ENCODE measurements around the gene NOL7. TPM values are rescaled to one million over a fixed set of nuclear protein-coding genes. Genes with fewer than 3 reads are reported as not detected.

Gene NOL7
- total and polyA plus RNA-seq, 2 of the 13 experiments (the other 11 are each of a cell fraction or from before 2014, with no cell fraction given): 37.8 to 186 TPM

DNA sequence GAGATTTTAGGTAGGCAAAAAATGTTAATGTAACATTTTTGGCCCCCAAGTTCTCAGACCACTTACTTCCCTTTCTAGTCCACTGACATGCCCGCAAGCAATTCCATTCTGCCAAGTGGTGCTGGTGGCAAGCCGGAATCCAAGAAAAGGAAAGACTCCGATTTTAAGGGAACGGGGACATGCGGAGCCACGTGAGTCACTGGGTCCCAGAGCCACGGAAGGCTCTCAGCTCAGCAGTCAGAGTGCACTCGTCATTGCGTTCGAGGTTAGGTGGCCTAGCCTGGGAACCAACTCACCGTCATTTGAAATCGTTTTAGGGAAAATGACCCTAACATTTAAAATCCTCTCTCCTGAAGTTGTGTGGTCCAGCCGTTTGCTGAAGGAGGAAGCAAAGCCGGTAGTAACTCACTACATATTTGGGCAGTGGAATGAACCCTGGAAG, 41.4 kb upstream of the NOL7 start (continued):
- TF ChIP-seq, protein P1, sequence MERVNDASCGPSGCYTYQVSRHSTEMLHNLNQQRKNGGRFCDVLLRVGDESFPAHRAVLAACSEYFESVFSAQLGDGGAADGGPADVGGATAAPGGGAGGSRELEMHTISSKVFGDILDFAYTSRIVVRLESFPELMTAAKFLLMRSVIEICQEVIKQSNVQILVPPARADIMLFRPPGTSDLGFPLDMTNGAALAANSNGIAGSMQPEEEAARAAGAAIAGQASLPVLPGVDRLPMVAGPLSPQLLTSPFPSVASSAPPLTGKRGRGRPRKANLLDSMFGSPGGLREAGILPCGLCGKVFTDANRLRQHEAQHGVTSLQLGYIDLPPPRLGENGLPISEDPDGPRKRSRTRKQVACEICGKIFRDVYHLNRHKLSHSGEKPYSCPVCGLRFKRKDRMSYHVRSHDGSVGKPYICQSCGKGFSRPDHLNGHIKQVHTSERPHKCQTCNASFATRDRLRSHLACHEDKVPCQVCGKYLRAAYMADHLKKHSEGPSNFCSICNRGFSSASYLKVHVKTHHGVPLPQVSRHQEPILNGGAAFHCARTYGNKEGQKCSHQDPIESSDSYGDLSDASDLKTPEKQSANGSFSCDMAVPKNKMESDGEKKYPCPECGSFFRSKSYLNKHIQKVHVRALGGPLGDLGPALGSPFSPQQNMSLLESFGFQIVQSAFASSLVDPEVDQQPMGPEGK (CRISPR knock-in tag; IDR thresholded peaks at IDR 0.05): no peak
- TF ChIP-seq ZFP36 (IDR thresholded peaks at IDR 0.05; ENCODE audit: borderline replicate concordance, low read depth, low read length, partially characterized antibody) (no peak), HES4 (CRISPR knock-in tag; IDR thresholded peaks at IDR 0.05; ENCODE audit: borderline replicate concordance) (no peak), GATA4 (IDR thresholded peaks at IDR 0.05; ENCODE audit: borderline replicate concordance, low read depth) (no peak), ZNF563 (CRISPR knock-in tag; IDR thresholded peaks at IDR 0.05) (0 out of 2 replicates have a peak, but pooled peaks have one; percentile 0), TBX2 (CRISPR knock-in tag; IDR thresholded peaks at IDR 0.05; ENCODE audit: borderline replicate concordance) (no peak), MED13 (CRISPR knock-in tag; IDR thresholded peaks at IDR 0.05) (no peak), MTF1 (CRISPR knock-in tag; IDR thresholded peaks at IDR 0.05) (no peak), SNAI1 (CRISPR knock-in tag; IDR thresholded peaks at IDR 0.05; ENCODE audit: borderline replicate concordance) (no peak), ZNF546 (CRISPR knock-in tag; conservative IDR thresholded peaks at IDR 0.05) (no peak), CBFB (CRISPR knock-in tag; IDR thresholded peaks at IDR 0.05) (no peak), SIX4 (CRISPR knock-in tag; IDR thresholded peaks at IDR 0.05) (no peak), ZNF605 (CRISPR knock-in tag; IDR thresholded peaks at IDR 0.05) (no peak; the same call in 1 of the 2 replicates)
- TF ChIP-seq, protein P2, sequence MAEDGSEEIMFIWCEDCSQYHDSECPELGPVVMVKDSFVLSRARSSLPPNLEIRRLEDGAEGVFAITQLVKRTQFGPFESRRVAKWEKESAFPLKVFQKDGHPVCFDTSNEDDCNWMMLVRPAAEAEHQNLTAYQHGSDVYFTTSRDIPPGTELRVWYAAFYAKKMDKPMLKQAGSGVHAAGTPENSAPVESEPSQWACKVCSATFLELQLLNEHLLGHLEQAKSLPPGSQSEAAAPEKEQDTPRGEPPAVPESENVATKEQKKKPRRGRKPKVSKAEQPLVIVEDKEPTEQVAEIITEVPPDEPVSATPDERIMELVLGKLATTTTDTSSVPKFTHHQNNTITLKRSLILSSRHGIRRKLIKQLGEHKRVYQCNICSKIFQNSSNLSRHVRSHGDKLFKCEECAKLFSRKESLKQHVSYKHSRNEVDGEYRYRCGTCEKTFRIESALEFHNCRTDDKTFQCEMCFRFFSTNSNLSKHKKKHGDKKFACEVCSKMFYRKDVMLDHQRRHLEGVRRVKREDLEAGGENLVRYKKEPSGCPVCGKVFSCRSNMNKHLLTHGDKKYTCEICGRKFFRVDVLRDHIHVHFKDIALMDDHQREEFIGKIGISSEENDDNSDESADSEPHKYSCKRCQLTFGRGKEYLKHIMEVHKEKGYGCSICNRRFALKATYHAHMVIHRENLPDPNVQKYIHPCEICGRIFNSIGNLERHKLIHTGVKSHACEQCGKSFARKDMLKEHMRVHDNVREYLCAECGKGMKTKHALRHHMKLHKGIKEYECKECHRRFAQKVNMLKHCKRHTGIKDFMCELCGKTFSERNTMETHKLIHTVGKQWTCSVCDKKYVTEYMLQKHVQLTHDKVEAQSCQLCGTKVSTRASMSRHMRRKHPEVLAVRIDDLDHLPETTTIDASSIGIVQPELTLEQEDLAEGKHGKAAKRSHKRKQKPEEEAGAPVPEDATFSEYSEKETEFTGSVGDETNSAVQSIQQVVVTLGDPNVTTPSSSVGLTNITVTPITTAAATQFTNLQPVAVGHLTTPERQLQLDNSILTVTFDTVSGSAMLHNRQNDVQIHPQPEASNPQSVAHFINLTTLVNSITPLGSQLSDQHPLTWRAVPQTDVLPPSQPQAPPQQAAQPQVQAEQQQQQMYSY (CRISPR knock-in tag; IDR thresholded peaks at IDR 0.05): no peak
- TF ChIP-seq, protein P3, sequence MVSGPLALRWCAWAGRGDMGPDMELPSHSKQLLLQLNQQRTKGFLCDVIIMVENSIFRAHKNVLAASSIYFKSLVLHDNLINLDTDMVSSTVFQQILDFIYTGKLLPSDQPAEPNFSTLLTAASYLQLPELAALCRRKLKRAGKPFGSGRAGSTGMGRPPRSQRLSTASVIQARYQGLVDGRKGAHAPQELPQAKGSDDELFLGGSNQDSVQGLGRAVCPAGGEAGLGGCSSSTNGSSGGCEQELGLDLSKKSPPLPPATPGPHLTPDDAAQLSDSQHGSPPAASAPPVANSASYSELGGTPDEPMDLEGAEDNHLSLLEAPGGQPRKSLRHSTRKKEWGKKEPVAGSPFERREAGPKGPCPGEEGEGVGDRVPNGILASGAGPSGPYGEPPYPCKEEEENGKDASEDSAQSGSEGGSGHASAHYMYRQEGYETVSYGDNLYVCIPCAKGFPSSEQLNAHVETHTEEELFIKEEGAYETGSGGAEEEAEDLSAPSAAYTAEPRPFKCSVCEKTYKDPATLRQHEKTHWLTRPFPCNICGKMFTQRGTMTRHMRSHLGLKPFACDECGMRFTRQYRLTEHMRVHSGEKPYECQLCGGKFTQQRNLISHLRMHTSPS (CRISPR knock-in tag; IDR thresholded peaks at IDR 0.05; ENCODE audit: low read depth): no peak
- TF ChIP-seq, protein P4, sequence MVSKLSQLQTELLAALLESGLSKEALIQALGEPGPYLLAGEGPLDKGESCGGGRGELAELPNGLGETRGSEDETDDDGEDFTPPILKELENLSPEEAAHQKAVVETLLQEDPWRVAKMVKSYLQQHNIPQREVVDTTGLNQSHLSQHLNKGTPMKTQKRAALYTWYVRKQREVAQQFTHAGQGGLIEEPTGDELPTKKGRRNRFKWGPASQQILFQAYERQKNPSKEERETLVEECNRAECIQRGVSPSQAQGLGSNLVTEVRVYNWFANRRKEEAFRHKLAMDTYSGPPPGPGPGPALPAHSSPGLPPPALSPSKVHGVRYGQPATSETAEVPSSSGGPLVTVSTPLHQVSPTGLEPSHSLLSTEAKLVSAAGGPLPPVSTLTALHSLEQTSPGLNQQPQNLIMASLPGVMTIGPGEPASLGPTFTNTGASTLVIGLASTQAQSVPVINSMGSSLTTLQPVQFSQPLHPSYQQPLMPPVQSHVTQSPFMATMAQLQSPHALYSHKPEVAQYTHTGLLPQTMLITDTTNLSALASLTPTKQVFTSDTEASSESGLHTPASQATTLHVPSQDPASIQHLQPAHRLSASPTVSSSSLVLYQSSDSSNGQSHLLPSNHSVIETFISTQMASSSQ (IDR thresholded peaks at IDR 0.05; ENCODE audit: low read depth): no peak
- TF ChIP-seq, protein P4 (CRISPR knock-in tag; IDR thresholded peaks at IDR 0.05; ENCODE audit: borderline replicate concordance): no peak
- TF ChIP-seq, protein P5, sequence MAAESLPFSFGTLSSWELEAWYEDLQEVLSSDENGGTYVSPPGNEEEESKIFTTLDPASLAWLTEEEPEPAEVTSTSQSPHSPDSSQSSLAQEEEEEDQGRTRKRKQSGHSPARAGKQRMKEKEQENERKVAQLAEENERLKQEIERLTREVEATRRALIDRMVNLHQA (CRISPR knock-in tag; IDR thresholded peaks at IDR 0.05): no peak
